Measurements from ENCODE around the gene PTPN6.

DNA sequence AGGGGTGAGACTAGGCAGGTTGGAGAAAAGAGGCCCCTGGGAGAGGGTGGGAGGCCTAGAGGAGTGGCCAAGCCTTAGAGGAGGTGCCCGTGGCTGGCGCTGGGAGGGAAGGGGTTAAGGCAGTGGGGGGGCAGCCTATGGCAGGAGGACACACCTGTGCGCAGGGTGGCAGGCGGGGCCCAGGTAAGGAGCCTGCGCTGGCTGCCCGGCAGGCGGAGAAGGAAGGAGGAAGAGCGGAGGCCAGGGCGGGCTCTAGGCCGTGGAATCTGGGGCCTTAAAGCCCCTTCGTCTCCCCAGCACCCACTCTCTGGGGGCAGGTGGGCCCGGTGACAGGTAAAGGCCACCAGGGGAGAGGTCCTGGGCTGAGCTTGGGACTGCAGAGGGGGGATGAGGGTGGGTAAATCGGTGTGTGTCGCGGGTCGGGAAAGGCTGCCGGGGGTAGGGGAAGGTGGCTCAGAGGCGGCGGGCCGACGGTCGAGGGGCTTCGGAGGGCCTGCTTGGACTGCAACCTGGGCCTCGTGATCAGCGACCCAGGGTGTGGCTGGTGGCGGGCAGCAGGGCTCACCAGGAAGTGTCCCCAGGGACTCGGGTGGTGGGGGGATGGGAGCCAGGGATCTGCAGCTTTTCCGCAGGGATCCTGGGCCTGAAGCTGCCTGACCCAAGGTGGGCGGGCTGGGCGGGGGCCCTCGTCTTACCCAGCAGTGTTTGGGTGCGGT is 12.0 kb downstream of the PTPN6 start:
- TF ChIP-seq, protein P1, sequence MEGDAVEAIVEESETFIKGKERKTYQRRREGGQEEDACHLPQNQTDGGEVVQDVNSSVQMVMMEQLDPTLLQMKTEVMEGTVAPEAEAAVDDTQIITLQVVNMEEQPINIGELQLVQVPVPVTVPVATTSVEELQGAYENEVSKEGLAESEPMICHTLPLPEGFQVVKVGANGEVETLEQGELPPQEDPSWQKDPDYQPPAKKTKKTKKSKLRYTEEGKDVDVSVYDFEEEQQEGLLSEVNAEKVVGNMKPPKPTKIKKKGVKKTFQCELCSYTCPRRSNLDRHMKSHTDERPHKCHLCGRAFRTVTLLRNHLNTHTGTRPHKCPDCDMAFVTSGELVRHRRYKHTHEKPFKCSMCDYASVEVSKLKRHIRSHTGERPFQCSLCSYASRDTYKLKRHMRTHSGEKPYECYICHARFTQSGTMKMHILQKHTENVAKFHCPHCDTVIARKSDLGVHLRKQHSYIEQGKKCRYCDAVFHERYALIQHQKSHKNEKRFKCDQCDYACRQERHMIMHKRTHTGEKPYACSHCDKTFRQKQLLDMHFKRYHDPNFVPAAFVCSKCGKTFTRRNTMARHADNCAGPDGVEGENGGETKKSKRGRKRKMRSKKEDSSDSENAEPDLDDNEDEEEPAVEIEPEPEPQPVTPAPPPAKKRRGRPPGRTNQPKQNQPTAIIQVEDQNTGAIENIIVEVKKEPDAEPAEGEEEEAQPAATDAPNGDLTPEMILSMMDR (conservative IDR thresholded peaks at IDR 0.05; ENCODE audit: low read length), result no peak
- no peak for TF ChIP-seq EZH2phosphoT487 (IDR thresholded peaks at IDR 0.05; ENCODE audit: borderline replicate concordance, low read depth, low read length)
